ENCODE data around the gene PTPRG.
A peak's percentile ranks its signal among the peaks of the same experiment; 100 is the strongest.
"Not testable (repeated sequence)": the region's sequence is repeated elsewhere in the genome, so short reads cannot be mapped to it uniquely, and the experiment has no call there.

Gene PTPRG

GRCh38 chr3:61810953-61811497 is 249.7 kb downstream of the PTPRG start:
- no peak for DNase-seq (ENCODE audit: extremely low spot score, insufficient read length, low read depth)
- no peak for FAIRE-seq

GRCh38 chr3:61811652-61812051 is 250.3 kb downstream of the PTPRG start:
- FAIRE-seq, result no peak
- no peak for DNase-seq (ENCODE audit: extremely low spot score, insufficient read length, low read depth)

GRCh38 chr3:61812085-61812484 is 250.7 kb downstream of the PTPRG start:
- DNase-seq (ENCODE audit: extremely low spot score, insufficient read length, low read depth) (no peak), FAIRE-seq (no peak)

GRCh38 chr3:61812517-61812916 is 251.1 kb downstream of the PTPRG start:
- FAIRE-seq, result no peak

GRCh38 chr3:61813636-61814035 is 252.3 kb downstream of the PTPRG start:
- no peak for DNase-seq (ENCODE audit: extremely low spot score, insufficient read length, low read depth)
- FAIRE-seq, result no peak

More at GRCh38 chr3:61812517-61812916, 251.1 kb downstream of the PTPRG start:
- DNase-seq (ENCODE audit: extremely low spot score, insufficient read length, low read depth), result no peak

- DNase-seq (ENCODE audit: extremely low spot score, insufficient read length, low read depth), result no peak
- no peak for FAIRE-seq
Measured at GRCh38 chr3:61814674-61815073, 253.3 kb downstream of the PTPRG start.

GRCh38 chr3:61816304-61816703 is 254.9 kb downstream of the PTPRG start:
- DNase-seq (ENCODE audit: extremely low spot score, insufficient read length, low read depth); FAIRE-seq: not testable (repeated sequence)

GRCh38 chr3:61819861-61820260 is 258.5 kb downstream of the PTPRG start:
- no peak for DNase-seq (ENCODE audit: extremely low spot score, insufficient read length, low read depth)
- FAIRE-seq, result no peak

- peak; percentile 35 for FAIRE-seq
- DNase-seq (ENCODE audit: extremely low spot score, insufficient read length, low read depth), result no peak
Measured at GRCh38 chr3:61820306-61820992, 259.1 kb downstream of the PTPRG start.

GRCh38 chr3:61821823-61822251 is 260.5 kb downstream of the PTPRG start:
- no peak for DNase-seq (ENCODE audit: extremely low spot score, insufficient read length, low read depth)

GRCh38 chr3:61822588-61822987 is 261.2 kb downstream of the PTPRG start:
- FAIRE-seq (no peak), DNase-seq (ENCODE audit: extremely low spot score, insufficient read length, low read depth) (no peak)

More at GRCh38 chr3:61821823-61822251, 260.5 kb downstream of the PTPRG start:
- FAIRE-seq, result no peak

- no peak for DNase-seq (ENCODE audit: extremely low spot score, insufficient read length, low read depth)
- no peak for FAIRE-seq
Measured at GRCh38 chr3:61824553-61825135, 263.3 kb downstream of the PTPRG start.

- FAIRE-seq, result no peak
- DNase-seq (ENCODE audit: extremely low spot score, insufficient read length, low read depth), result no peak
Measured at GRCh38 chr3:61826161-61826560, 264.8 kb downstream of the PTPRG start.

- DNase-seq (ENCODE audit: extremely low spot score, insufficient read length, low read depth), result no peak
- FAIRE-seq, result no peak
Measured at GRCh38 chr3:61828184-61828874, 267.0 kb downstream of the PTPRG start.

GRCh38 chr3:61828880-61829721 is 267.7 kb downstream of the PTPRG start:
- FAIRE-seq (no peak), DNase-seq (ENCODE audit: extremely low spot score, insufficient read length, low read depth) (no peak)

GRCh38 chr3:61829722-61830350 is 268.5 kb downstream of the PTPRG start:
- FAIRE-seq (no peak), DNase-seq (ENCODE audit: extremely low spot score, insufficient read length, low read depth) (no peak)

GRCh38 chr3:61831973-61832372 is 270.6 kb downstream of the PTPRG start:
- no peak for DNase-seq (ENCODE audit: extremely low spot score, insufficient read length, low read depth)
- FAIRE-seq, result no peak

- FAIRE-seq, result no peak
Measured at GRCh38 chr3:61832375-61833229, 271.2 kb downstream of the PTPRG start.

GRCh38 chr3:61839256-61839655 is 277.9 kb downstream of the PTPRG start:
- FAIRE-seq (no peak), DNase-seq (ENCODE audit: extremely low spot score, insufficient read length, low read depth) (no peak)

More at GRCh38 chr3:61832375-61833229, 271.2 kb downstream of the PTPRG start:
- no peak for DNase-seq (ENCODE audit: extremely low spot score, insufficient read length, low read depth)
